Nephron (organoid): ENCODE results near the gene CMYA5.

Experiments
- H3K27ac Mint-ChIP-seq, 3 experiments: 2 replicates each; pipeline ENCODE4 v1.8.0; 2020; ENCODE audit warnings: mixed read lengths in 3 of 3, mild to moderate bottlenecking in 2 of 3, moderate library complexity in 1 of 3
- H3K27me3 Mint-ChIP-seq: 2 replicates; pipeline ENCODE4 v1.8.0; 2021; ENCODE audit warnings: low read depth, mild to moderate bottlenecking, moderate library complexity, mixed read lengths
- H3K36me3 Mint-ChIP-seq: 2 replicates; pipeline ENCODE4 v1.8.0; 2020; ENCODE audit warnings: low read depth, mixed read lengths
- H3K4me1 Mint-ChIP-seq: 2 replicates; pipeline ENCODE4 v1.8.0; 2020; ENCODE audit warnings: mixed read lengths
- H3K4me3 Mint-ChIP-seq, 3 experiments: 2 replicates each; pipeline ENCODE4 v1.8.0; 2020; ENCODE audit warnings: mild to moderate bottlenecking in 3 of 3, mixed read lengths in 3 of 3, moderate library complexity in 2 of 3
- H3K9me3 Mint-ChIP-seq: 2 replicates; pipeline ENCODE4 v1.8.0; 2020; ENCODE audit warnings: mixed read lengths
- CTCF ChIP-seq, 3 experiments: fragments of 200-600 bp; sonication (generic); IDR thresholded peaks; one replicate each; pipeline ENCODE4 v1.5.0; 2021; ENCODE audit warnings: antibody characterized with exemption in 3 of 3; ENCODE audit not compliant: unreplicated experiment in 3 of 3

The CMYA5 gene

GRCh38 chr5:79686799-79687198 lies 2.8 kb upstream of the CMYA5 start:
- H3K27me3 Mint-ChIP-seq, result no peaks in the 10 kb centered on the region
- H3K9me3 Mint-ChIP-seq, result no peaks in the 10 kb centered on the region
- no peak overlapping the region for H3K4me3 Mint-ChIP-seq
- TF ChIP-seq CTCF (IDR thresholded peaks at IDR 0.05; ENCODE audit: unreplicated experiment in 3 of 3), result no peak
- H3K36me3 Mint-ChIP-seq, result peaks cover 51% of the 10 kb centered on the region
- no peak overlapping the region for H3K27ac Mint-ChIP-seq
- peaks cover 24% of the 10 kb centered on the region for H3K4me1 Mint-ChIP-seq

- Mint-ChIP-seq H3K9me3 (no peaks in the 10 kb centered on the region), H3K36me3 (peaks cover 42% of the 10 kb centered on the region), H3K27ac (peak overlapping the region; percentile 15 to 74 (median 46)), H3K4me1 (peaks cover 30% of the 10 kb centered on the region), H3K27me3 (no peaks in the 10 kb centered on the region), H3K4me3 (peak overlapping the region; percentile 67 to 84 (median 67))
- TF ChIP-seq CTCF (IDR thresholded peaks at IDR 0.05; ENCODE audit: unreplicated experiment in 3 of 3), result no peak
Observed at GRCh38 chr5:79687889-79688288, 1.7 kb upstream of the CMYA5 start.

GRCh38 chr5:79691007-79691406 lies 1.4 kb downstream of the CMYA5 start:
- H3K27me3 Mint-ChIP-seq, result no peaks in the 10 kb centered on the region
- H3K4me3 Mint-ChIP-seq, result peak overlapping the region; percentile 81 to 84 (median 84)
- H3K36me3 Mint-ChIP-seq, result peaks cover 28% of the 10 kb centered on the region
- no peak for TF ChIP-seq CTCF (IDR thresholded peaks at IDR 0.05; ENCODE audit: unreplicated experiment in 3 of 3)
- H3K4me1 Mint-ChIP-seq, result peaks cover 58% of the 10 kb centered on the region
- peak overlapping the region; percentile 31 to 94 (median 70) for H3K27ac Mint-ChIP-seq
- H3K9me3 Mint-ChIP-seq, result no peaks in the 10 kb centered on the region

- no peaks in the 10 kb centered on the region for H3K27me3 Mint-ChIP-seq
- H3K36me3 Mint-ChIP-seq, result peaks cover 17% of the 10 kb centered on the region
- peak overlapping the region in 1 of 3 experiments; percentile 41 for H3K27ac Mint-ChIP-seq
- no peaks in the 10 kb centered on the region for H3K9me3 Mint-ChIP-seq
- no peak for TF ChIP-seq CTCF (IDR thresholded peaks at IDR 0.05; ENCODE audit: unreplicated experiment in 3 of 3)
- no peak overlapping the region for H3K4me3 Mint-ChIP-seq
- H3K4me1 Mint-ChIP-seq, result peaks cover 64% of the 10 kb centered on the region
Observed at GRCh38 chr5:79692596-79692995, 3.0 kb downstream of the CMYA5 start.

GRCh38 chr5:79694183-79694582 lies 4.5 kb downstream of the CMYA5 start:
- H3K4me3 Mint-ChIP-seq, result peak overlapping the region in 1 of 3 experiments; percentile 0
- no peaks in the 10 kb centered on the region for H3K9me3 Mint-ChIP-seq
- peak overlapping the region; percentile 19 to 90 (median 23) for H3K27ac Mint-ChIP-seq
- peaks cover 64% of the 10 kb centered on the region for H3K4me1 Mint-ChIP-seq
- TF ChIP-seq CTCF (IDR thresholded peaks at IDR 0.05; ENCODE audit: unreplicated experiment in 3 of 3), result no peak
- peaks cover 8% of the 10 kb centered on the region for H3K36me3 Mint-ChIP-seq
- H3K27me3 Mint-ChIP-seq, result no peaks in the 10 kb centered on the region

- no peaks in the 10 kb centered on the region for H3K9me3 Mint-ChIP-seq
- TF ChIP-seq CTCF (IDR thresholded peaks at IDR 0.05; ENCODE audit: unreplicated experiment in 3 of 3), result no peak
- H3K4me3 Mint-ChIP-seq, result peak overlapping the region in 1 of 3 experiments; percentile 41
- peaks cover 8% of the 10 kb centered on the region for H3K36me3 Mint-ChIP-seq
- H3K27ac Mint-ChIP-seq, result peak overlapping the region; percentile 19 to 90 (median 83)
- H3K27me3 Mint-ChIP-seq, result no peaks in the 10 kb centered on the region
- H3K4me1 Mint-ChIP-seq, result peaks cover 64% of the 10 kb centered on the region
Observed at GRCh38 chr5:79694652-79695051, 5.0 kb downstream of the CMYA5 start.
